ENCODE data around the gene SIAH3. TPM values are rescaled to one million over a fixed set of nuclear protein-coding genes. Genes with fewer than 3 reads are reported as not detected.

The SIAH3 gene
- total RNA-seq, 1 experiment from 2014 or later, result not detected

DNA sequence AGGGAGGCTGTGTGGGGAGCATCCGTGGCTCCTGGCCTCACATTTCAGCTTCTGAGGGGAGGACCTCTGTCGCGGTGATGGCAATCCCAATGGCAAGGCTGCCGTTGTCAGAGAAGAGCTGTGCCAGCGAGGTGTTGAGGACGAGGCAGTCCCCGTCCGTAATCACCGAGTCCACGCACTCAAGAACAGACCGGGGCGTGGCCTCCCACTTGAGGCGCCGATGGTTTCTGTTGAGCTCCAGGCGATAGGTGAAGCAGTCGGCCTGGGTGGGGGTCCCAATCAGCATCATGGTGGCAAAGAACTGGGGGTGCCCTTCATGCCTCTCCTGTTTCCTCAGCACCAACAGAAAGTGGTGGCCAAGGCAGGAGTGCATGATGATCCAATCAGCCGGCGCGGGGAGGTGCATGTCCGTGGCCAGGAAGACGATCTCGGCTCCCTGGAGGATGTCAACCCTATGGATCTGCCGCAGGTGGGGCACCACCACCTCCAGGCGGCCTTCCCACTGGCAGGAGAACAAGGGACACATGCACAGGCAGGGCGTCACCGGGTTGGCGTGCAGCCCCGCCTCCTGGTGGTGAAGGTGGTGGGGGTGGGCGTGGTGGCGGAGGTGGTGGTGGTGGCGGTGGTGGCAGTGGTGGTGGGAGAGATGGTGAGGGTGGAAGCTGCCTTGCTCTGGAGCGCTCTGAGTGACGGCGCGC is 68.1 kb downstream of the SIAH3 start:
- H3K4me1 ChIP-seq (ENCODE audit: insufficient read depth, low read length), result no peaks in the 10 kb centered on the region
- H3K36me3 ChIP-seq (ENCODE audit: low read depth, low read length), result no peaks in the 10 kb centered on the region
- BruUV-seq (replicated peaks), result no TSS peak
- no peaks in the 10 kb centered on the region for H3K9me3 ChIP-seq (ENCODE audit: low read length)
- H2AFZ ChIP-seq (ENCODE audit: low read length), result no peak overlapping the region
- CTCF ChIA-PET, result no interaction called here
- POLR2A ChIA-PET (ENCODE audit: unreplicated experiment), result no interaction called here
- H3K4me3 ChIP-seq (ENCODE audit: low read length), result no peak overlapping the region
- TF ChIP-seq EZH2phosphoT487 (IDR thresholded peaks at IDR 0.05; ENCODE audit: borderline replicate concordance, low read length), result no peak
- TF ChIP-seq, protein P1, sequence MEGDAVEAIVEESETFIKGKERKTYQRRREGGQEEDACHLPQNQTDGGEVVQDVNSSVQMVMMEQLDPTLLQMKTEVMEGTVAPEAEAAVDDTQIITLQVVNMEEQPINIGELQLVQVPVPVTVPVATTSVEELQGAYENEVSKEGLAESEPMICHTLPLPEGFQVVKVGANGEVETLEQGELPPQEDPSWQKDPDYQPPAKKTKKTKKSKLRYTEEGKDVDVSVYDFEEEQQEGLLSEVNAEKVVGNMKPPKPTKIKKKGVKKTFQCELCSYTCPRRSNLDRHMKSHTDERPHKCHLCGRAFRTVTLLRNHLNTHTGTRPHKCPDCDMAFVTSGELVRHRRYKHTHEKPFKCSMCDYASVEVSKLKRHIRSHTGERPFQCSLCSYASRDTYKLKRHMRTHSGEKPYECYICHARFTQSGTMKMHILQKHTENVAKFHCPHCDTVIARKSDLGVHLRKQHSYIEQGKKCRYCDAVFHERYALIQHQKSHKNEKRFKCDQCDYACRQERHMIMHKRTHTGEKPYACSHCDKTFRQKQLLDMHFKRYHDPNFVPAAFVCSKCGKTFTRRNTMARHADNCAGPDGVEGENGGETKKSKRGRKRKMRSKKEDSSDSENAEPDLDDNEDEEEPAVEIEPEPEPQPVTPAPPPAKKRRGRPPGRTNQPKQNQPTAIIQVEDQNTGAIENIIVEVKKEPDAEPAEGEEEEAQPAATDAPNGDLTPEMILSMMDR (conservative IDR thresholded peaks at IDR 0.05; ENCODE audit: low read depth, low read length), result no peak
- no peak for TF ChIP-seq EZH2 (IDR thresholded peaks at IDR 0.05; ENCODE audit: low read length, unreplicated experiment)
- intact Hi-C loops (cut with micrococcal nuclease), result no loop called here
- DNase-seq (no peak), ATAC-seq (no peak)
- no peak overlapping the region for H3K27ac ChIP-seq (ENCODE audit: low read length)
- H3K9me2 ChIP-seq (replicated peaks; ENCODE audit: low read length), result no peaks in the 10 kb centered on the region
- peaks cover 17% of the 10 kb centered on the region; the same call in 1 of the 2 replicates for H3K27me3 ChIP-seq (ENCODE audit: low read length)
- H4K20me1 ChIP-seq (ENCODE audit: low read length), result no peaks in the 10 kb centered on the region
- H3K79me2 ChIP-seq (ENCODE audit: low read length), result no peaks in the 10 kb centered on the region
- H3F3A ChIP-seq (ENCODE audit: low read length, unreplicated experiment), result no peaks in the 10 kb centered on the region
- no peak overlapping the region for H3K4me2 ChIP-seq (ENCODE audit: low read length)
- no peak overlapping the region for H3K9ac ChIP-seq (ENCODE audit: low read length)

DNA sequence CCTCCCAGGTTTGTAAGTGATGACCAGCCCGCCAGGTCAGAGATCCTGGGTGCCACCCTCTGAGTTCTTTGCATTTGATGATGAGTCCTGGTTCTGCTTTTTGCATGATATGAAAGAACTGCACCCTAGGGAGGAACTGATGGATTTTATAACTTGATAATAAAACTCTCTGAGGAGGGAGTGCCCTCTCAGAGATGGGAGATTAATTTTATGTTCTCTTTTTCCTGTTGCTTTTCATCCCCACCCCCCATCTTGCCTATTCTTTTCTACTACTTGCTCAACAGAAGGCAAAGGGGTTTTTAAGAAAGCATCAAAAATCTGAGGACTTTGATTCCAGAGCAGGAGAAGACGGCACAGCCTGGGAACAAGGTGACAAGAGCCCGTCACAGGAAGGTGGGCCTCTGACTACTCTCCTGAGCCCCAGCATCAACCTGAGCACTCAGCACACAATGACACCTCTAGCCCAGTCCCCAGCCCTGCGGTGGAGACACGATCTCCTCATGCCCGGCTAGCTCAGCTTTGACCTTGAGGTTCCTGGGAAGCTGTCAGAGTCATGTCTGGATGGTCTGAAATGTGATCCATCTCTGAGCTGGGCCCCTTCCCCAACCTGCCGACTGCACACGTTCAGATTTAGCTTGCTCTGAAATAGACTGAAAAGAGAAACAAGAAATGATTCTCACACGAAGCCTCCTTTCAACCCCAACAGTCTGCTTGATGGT is 69.1 kb downstream of the SIAH3 start:
- H3K79me2 ChIP-seq (ENCODE audit: low read length), result no peaks in the 10 kb centered on the region
- ChIA-PET CTCF (no interaction called here), POLR2A (ENCODE audit: unreplicated experiment) (no interaction called here)
- H3K27me3 ChIP-seq (ENCODE audit: low read length), result peaks cover 7% of the 10 kb centered on the region; the same call in 1 of the 2 replicates
- no peak overlapping the region for H2AFZ ChIP-seq (ENCODE audit: low read length)
- no peaks in the 10 kb centered on the region for H3K36me3 ChIP-seq (ENCODE audit: low read depth, low read length)
- no TSS peak for BruUV-seq (replicated peaks)
- no peaks in the 10 kb centered on the region for H3K9me2 ChIP-seq (replicated peaks; ENCODE audit: low read length)
- no peaks in the 10 kb centered on the region for H3K9me3 ChIP-seq (ENCODE audit: low read length)
- ATAC-seq (no peak), DNase-seq (no peak)
- no peak overlapping the region for H3K27ac ChIP-seq (ENCODE audit: low read length)
- no peaks in the 10 kb centered on the region for H3F3A ChIP-seq (ENCODE audit: low read length, unreplicated experiment)
- intact Hi-C loops (cut with micrococcal nuclease), result no loop called here
- H4K20me1 ChIP-seq (ENCODE audit: low read length), result no peaks in the 10 kb centered on the region
- TF ChIP-seq EZH2phosphoT487 (IDR thresholded peaks at IDR 0.05; ENCODE audit: borderline replicate concordance, low read length) (no peak), EZH2 (IDR thresholded peaks at IDR 0.05; ENCODE audit: low read length, unreplicated experiment) (no peak)
- TF ChIP-seq, protein P1 (conservative IDR thresholded peaks at IDR 0.05; ENCODE audit: low read depth, low read length), result no peak
- H3K4me2 ChIP-seq (ENCODE audit: low read length), result no peak overlapping the region
- no peaks in the 10 kb centered on the region for H3K4me1 ChIP-seq (ENCODE audit: insufficient read depth, low read length)
- H3K4me3 ChIP-seq (ENCODE audit: low read length), result no peak overlapping the region
- no peak overlapping the region for H3K9ac ChIP-seq (ENCODE audit: low read length)

Data from PC-3 (cell line).